ENCODE data around the gene RAMP2. TPM values are rescaled to one million over a fixed set of nuclear protein-coding genes. Genes with fewer than 3 reads are reported as not detected.
"Not testable (repeated sequence)": the region's sequence is repeated elsewhere in the genome, so short reads cannot be mapped to it uniquely, and the experiment has no call there.

RAMP2 gene
- polyA plus RNA-seq, 3 donors: 80.9 to 101 (median 84.6) TPM

DNA sequence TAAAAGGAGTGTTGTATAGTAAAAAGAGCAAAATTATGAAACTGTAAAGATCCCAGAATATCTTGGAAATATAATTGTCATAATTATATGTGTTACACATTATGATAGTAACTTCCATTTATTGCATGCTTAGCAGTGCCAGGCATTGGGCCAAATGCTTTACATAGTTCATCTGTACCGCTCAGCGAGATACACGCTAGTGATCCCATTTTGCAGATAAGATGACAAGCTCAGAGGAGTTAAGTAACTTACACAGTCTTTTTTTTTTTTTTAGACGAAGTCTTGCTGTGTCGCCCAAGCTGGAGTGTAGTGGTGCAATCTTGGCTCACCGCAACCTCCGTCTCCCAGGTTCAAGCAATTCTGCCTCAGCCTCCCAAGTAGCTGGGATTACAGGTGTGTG lies 9.4 kb upstream of the RAMP2 start:
- DNase-seq (ENCODE audit: extremely low read depth in 1 of 11, low read depth in 9 of 11, low spot score in 4 of 11): no peak

DNA sequence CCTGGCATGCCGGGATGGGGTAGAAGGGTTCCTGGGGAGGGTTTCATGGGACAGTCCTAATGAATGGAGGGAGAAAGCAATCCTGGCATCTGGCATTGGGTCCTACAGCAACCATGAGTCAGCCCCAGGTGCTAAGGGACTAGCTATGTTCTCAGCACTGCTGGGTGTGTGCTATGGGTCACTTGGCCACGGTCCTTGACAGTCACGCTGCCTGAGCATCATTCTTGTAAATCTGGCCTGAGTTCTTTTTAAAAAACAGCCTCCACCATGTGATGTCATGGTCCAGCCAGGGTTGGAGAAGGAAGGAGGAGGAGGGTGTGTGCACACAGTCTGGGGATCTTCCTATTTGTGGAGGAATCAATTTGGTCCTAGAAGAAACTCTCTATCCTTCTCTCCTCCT lies 6.2 kb upstream of the RAMP2 start:
- no peak for DNase-seq (ENCODE audit: extremely low read depth in 1 of 11, low read depth in 9 of 11, low spot score in 4 of 11)

DNA sequence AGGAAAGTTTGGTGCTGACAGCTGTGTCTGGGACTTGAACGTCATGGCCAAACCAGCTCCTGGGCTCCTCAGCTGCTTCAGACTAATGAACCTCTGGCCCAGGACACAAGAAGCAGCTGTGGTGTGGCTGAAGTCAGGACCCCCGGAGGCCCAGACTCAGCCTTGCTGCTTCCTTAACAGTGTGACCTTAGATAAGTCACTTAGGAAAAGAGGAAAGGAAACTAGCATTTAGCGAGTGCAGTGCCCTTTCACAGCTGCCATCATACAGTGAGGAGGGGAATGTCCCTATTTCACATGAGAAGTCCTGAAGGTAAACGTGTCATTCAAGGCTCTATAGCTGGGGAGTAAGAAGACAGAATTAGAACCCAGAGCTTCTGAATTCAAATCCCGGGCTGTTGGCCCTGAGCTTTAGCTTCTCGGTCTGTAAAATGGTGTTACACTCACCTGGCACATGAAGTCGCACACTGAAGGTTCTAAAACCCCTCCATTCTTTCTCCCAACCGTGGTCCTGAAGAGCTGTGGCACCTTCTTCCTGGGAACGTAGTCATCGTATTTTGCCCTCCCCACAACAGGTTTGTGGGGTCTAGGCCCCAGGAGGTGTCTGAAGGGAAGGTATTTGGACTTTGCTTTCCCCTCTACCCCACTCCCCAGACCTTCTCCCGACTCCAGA lies 910 bp upstream of the RAMP2 start:
- DNase-seq (ENCODE audit: extremely low read depth in 1 of 11, low read depth in 9 of 11, low spot score in 4 of 11): no peak

DNA sequence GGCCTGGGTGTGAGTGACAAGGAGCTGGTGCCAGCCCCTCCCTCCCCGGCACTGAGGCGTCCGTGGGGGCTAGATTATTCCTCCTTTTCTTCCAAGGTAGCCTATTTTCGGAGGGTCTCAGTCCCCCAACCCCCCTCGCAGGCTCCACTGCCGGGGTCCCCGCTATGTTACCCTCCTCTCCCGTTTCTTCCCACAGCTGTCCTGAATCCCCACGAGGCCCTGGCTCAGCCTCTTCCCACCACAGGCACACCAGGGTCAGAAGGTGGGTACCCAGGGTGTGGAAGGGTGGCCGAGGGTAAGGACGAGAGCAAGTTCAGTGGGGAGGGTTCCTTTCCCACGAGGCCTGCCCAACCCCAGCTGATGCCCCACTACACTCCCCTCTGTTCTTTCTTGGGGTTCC lies 611 bp downstream of the RAMP2 start:
- no peak for DNase-seq (ENCODE audit: extremely low read depth in 1 of 11, low read depth in 9 of 11, low spot score in 4 of 11)

DNA sequence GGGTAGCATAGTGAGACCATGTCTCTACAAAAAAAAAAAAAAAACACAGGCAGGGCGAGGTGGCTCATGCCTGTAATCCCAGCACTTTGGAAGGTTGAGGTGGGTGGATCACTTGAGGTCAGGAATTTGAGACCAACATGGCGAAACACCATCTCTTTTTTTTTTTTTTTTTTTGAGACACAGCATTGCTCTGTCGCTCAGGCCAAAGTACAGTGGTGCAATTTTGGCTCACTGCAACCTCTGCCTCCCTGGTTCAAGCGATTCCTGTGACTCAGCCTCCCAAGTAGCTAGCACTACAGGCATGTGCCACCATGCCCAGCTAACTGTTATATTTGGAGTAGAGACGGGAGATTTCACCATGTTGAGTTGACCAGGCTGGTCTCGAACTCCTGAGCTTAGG lies 5.1 kb downstream of the RAMP2 start:
- no peak for DNase-seq (ENCODE audit: extremely low read depth in 1 of 11, low read depth in 9 of 11, low spot score in 4 of 11)

DNA sequence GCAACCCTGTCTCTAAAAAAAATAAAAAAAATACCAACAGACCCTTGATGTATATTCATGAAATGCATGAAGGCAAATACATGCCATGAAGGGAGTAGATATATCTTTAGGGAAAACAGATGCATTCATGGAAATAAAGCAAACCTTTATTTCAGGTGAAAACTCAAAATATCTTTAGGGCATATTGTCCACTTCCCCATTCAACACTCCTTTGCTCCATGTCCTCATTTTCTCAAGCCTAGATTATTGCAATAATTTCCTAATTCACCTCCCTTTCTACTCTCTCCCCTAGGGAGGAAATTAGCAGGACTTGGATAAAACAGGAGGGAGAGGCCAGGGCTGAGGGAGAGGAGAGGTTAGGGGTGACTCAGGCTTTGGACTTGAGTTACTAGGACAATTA lies 6.5 kb downstream of the RAMP2 start:
- no peak for DNase-seq (ENCODE audit: extremely low read depth in 1 of 11, low read depth in 9 of 11, low spot score in 4 of 11)

DNA sequence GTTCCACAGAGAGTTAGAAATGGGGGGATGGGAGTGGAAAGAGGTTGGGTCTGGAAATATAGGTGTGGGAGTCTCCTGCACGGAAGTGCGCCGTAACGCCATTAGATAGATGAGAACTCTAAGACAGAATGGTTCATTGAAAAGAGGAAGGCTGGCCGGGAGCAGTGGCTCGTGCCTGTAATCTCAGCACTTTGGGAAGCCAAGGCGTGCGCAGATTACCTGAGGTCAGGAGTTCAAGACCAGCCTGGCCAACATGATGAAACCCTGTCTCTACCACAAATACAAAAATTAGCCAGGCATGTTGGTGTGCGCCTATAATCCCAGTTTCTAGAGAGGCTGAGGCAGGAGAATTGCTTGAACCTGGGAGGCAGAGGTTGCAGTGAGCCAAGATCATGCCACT lies 7.0 kb downstream of the RAMP2 start:
- not testable (repeated sequence) for DNase-seq (ENCODE audit: extremely low read depth in 1 of 11, low read depth in 9 of 11, low spot score in 4 of 11)

DNA sequence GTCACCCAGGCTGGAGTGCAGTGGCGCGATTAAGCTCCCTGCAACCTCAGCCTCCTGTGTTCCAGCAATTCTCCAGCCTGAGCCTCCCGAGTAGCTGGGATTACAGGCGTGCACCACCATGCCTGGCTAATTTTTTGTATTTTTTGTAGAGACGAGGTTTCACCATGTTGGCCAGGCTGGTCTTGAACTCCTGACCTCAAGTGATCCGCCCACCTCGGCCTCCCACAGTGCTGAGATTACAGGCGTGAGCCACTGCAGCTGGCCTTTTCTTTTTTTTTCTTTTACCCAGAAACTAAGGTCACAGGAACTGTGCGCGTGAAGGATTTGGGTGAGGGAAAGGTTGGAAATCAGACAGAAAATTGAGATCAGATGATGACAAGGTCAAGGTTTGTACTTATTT lies 8.9 kb downstream of the RAMP2 start:
- DNase-seq (ENCODE audit: extremely low read depth in 1 of 11, low read depth in 9 of 11, low spot score in 4 of 11): not testable (repeated sequence)

DNA sequence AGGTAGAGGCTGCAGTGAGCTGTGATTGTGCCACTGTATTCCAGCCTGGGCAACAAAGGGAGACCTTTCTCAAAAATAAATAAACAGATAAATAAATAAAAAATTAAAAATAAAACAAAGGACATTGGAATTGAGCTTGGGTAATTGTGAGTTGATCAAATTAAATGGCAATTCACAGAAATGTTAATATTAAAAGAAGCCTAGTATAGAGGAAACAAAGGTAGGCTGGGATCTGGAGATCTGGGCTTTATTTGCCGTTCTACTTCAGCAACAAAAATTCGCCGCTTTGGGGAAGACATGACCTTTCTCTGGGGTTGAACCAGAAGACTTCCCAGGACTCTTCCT lies 11.9 kb downstream of the RAMP2 start:
- no peak for DNase-seq (ENCODE audit: extremely low read depth in 1 of 11, low read depth in 9 of 11, low spot score in 4 of 11)

DNA sequence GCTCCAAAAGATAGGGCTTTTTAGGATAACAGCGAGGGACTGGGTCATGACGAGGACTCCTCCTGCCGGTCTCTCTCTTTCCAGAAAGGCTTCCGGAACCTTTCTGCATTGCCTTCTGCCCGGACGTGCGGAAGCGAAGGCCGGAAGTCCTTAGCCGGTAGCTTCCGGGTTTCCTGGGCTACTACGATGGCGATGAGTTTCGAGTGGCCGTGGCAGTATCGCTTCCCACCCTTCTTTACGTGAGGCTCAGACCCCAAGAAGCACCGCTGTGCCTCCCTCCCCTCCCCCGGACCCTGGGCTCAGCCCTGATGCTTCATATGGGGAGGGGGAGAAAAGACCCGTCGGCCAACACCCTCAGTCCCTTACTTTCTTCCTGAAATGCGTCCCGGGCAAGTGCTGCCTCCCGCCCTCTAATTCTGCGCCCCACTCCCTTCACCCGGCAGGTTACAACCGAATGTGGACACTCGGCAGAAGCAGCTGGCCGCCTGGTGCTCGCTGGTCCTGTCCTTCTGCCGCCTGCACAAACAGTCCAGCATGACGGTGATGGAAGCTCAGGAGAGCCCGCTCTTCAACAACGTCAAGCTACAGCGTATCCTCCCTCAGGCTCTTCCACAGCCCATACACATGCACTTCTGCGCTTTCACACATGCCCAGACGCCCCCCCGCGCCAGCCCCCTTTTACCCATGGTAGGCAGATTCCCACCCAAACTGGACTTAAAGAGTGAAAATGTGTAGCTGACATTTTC lies 12.4 kb downstream of the RAMP2 start, which contains the start of gene VPS25:
VPS25 (plus strand) TSS at position 160 of the 746 bp plus-strand sequence; CDS start at position 187, 27 bp downstream.
- DNase-seq (ENCODE audit: extremely low read depth in 1 of 11, low read depth in 9 of 11, low spot score in 4 of 11): peak in 7 of 11 donors; percentile 56 to 80 (median 72)

DNA sequence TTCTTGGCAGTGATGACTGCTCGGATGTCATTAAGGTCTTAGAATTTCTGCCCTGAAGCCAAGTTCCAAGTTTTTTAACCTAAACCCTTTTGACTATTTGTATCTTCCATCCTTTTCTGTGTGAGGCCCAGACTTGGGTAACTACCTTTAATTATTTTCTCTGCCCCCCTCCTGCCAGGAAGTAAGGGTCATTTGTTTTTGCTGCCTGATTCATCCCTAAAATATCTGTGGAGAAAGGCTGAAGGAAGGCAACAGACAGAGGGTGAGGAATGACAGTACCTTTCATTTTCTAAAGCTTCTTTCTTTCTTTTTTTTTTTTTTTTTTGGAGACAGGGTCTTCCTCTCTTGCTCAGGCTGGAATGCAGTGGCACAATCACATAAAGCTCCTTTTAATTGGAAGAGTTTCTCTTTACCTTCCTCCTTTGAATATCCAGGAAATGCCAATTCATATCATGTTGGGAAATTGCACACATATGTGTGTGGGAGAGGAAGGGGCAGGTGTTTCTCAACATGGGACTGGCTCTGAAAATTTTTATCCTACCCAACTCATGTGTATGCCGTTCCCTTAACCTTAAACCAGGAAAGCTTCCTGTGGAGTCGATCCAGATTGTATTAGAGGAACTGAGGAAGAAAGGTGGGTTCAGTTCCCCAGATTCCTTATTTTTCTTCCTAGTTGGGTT lies 13.2 kb downstream of the RAMP2 start:
- DNase-seq (ENCODE audit: extremely low read depth in 1 of 11, low read depth in 9 of 11, low spot score in 4 of 11): no peak

DNA sequence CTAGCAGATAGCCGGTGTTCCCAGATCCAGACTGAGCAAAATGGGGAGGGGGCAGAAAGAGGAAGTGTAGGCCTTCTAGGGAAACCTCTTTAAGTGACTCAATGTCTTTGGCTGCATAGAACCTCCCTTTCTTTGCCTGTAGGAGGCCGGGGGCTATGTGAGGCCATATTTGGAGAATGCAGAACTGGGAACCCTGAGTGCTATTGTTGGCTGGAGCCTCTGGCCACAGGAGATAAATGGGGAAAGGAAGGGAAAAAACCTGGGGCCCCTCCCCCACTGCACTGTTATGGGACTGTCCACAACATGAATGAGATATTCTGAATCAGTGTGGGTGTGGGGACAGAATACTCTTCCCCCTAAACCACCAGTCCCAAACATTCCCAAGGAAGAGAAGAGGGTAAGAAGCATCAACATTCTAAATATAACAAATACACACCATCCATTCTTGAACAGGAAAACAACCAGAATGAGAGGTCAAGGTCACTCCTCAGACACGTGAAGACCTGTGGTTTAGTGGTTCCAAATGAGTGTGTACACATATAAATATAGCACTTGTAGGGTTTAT lies 14.6 kb downstream of the RAMP2 start:
- DNase-seq (ENCODE audit: extremely low read depth in 1 of 11, low read depth in 9 of 11, low spot score in 4 of 11): no peak

DNA sequence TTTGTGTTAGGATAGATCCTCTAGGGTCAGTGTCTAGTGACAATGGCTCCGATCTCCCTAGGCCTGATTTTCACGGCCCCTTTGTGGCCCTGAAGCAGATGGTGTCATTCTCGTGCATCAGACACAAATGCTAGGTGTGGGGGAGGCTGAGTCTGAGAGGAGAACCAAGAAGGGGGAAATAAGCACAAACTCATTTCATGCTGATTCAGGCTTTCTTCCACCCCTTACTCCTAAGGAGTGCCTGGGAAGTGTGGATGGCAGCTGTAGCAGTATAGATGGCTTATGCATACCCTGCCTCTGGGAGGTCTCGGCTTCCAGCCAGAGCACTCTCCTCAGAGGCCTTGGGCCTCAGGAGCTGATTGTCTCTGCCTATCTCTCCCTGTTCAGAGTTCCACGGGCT lies 17.5 kb downstream of the RAMP2 start:
- DNase-seq (ENCODE audit: extremely low read depth in 1 of 11, low read depth in 9 of 11, low spot score in 4 of 11): no peak

DNA sequence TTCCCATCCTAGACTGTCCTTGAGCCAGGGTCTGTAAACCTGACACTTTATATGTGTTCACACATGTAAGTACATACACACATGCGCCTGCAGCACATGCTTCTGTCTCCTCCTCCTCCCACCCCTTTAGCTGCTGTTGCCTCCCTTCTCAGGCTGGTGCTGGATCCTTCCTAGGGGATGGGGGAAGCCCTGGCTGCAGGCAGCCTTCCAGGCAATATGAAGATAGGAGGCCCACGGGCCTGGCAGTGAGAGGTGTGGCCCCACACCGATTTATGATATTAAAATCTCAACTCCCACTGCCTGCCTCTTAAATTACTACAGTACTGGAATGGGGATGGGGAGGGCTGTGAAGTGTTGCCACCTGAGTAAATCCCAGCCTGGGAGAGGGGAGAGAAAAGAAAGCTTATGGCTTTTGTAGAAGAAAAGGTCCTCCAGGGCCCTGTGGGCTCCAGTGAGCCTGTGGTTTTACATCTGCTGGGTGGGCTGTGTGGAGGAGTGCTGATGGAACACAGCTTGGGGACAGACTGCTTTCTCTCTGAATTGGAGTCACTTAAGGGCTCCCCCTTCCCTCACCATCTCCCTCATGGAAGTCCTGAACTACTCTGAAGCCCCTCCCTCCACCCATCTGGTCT lies 18.4 kb downstream of the RAMP2 start:
- DNase-seq (ENCODE audit: extremely low read depth in 1 of 11, low read depth in 9 of 11, low spot score in 4 of 11): peak in 1 of 11 donors; percentile 42

DNA sequence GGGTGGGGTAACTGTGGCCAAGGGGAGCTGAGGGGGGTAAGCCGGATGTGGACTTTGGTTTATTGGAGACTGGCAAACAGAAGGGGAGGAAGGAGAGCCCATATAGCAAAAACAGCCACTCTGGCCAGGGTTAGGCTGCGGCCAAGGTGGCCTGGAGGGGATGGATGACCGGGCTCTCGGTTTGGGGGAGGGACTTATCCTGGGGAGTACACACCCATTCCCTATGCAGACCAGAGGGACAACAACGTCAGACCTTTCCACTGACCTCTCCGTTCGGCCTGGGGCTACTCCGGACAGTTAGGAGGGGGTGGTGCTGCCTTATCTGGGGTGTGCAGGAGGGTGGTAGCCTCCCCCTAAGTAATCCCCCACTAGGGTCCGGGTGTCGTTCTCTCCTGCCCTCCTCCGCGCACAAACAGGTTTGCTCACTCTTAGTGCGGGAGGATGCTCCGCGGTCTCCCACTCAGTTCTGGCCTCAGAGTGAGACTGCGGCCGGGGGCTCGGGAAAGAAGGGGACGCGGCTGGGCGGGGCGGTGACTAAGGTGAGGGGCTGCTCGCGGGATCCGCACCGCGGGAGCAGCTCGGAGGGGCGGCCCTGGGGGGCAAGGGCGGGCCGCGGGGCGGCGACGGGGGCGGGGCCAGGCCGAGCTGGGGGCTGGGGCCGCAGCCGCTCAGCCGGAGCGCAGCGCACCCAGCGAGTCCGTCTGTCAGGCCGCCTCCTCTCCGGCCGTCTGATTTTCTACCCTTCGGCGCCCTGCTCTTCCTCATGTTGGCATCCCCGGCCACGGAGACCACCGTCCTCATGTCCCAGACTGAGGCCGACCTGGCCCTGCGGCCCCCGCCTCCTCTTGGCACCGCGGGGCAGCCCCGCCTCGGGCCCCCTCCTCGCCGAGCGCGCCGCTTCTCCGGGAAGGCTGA lies 19.2 kb downstream of the RAMP2 start, which contains the start of gene WNK4:
WNK4 (plus strand) TSS at position 675 of the 915 bp plus-strand sequence; CDS start at position 764, 89 bp downstream.
- DNase-seq (ENCODE audit: extremely low read depth in 1 of 11, low read depth in 9 of 11, low spot score in 4 of 11): no peak

DNA sequence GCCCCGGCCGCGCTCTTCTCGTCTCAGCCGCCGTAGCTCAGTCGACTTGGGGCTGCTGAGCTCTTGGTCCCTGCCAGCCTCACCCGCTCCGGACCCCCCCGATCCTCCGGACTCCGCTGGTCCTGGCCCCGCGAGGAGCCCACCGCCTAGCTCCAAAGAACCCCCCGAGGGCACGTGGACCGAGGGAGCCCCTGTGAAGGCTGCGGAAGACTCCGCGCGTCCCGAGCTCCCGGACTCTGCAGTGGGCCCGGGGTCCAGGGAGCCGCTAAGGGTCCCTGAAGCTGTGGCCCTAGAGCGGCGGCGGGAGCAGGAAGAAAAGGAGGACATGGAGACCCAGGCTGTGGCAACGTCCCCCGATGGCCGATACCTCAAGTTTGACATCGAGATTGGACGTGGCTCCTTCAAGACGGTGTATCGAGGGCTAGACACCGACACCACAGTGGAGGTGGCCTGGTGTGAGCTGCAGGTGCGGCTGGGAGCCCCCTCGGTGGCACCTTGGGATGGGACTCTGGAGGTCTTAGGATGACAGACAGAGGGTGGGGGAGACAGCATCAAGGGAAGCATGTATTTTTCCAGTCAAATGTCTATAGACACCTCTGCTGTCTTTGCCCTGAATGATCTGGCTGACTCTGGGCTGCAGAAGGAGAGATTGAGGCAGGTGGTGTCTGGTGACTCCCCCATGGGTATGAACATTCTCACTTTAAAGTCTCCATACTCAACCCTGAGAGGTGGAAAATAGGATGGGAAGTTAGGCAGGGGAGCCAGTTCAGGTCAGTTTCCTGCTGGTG lies 20.0 kb downstream of the RAMP2 start:
- no peak for DNase-seq (ENCODE audit: extremely low read depth in 1 of 11, low read depth in 9 of 11, low spot score in 4 of 11)

DNA sequence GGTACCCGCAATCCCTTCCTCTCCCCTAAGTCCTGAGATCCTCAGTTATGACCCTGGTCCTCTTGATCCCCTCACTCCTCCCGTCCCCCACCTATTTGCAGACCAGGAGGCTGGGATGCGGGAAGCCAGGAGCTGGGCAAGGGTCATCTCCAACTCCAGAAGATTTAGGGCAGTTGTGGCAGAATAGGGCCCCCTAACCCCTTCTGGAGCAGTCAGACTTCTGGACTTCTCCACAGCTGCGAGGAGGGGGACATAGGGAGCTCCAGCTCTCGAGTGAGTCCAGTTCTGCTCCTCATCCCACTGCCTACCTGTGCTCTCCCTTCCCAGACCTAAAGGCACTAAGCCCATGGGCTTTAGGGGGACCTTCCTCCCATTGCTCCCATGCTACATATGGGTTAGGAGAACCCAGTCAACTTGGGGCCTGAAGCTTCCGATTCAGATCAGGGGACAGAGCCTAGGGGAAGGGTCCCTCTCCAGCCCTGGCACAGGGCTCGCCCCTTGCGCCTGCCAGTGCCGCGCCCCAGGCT lies 20.7 kb downstream of the RAMP2 start:
- DNase-seq (ENCODE audit: extremely low read depth in 1 of 11, low read depth in 9 of 11, low spot score in 4 of 11): no peak
